Small intestine (tissue), 7 donors: ENCODE results near the gene RGL2. TPM values are rescaled to one million over a fixed set of nuclear protein-coding genes. Genes with fewer than 3 reads are reported as not detected.
A peak's percentile ranks its signal among the peaks of the same experiment; 100 is the strongest.
"Not testable (repeated sequence)": the region's sequence is repeated elsewhere in the genome, so short reads cannot be mapped to it uniquely, and the experiment has no call there.

Experiments used
- DNase-seq, 2 donors: peaks; one replicate each; pipeline versions ENCODE4 v3.0.0 to v3.0.0-alpha.2; 2013
- FAIRE-seq: peaks from 2 replicates; lab custom pipeline; 2012; peaks lifted over from hg19 to GRCh38; lab: Jason Lieb, UNC
- H3K27ac ChIP-seq, 3 donors: one replicate each; pipeline ENCODE4 v1.5.1; 2013; ENCODE audit warnings: low read length in 2 of 3, mild to moderate bottlenecking in 2 of 3, control low read depth in 1 of 3, inconsistent platforms in 1 of 3, low read depth in 1 of 3, moderate library complexity in 1 of 3
- H3K27me3 ChIP-seq, 3 donors: one replicate each; pipeline ENCODE4 v1.6.1; 2013; ENCODE audit warnings: low read length in 3 of 3, inconsistent platforms in 1 of 3; ENCODE audit not compliant: control insufficient read depth in 3 of 3, insufficient read depth in 3 of 3
- H3K36me3 ChIP-seq, 3 donors: one replicate each; pipeline ENCODE4 v1.6.1; 2013; ENCODE audit warnings: low read length in 3 of 3, inconsistent platforms in 1 of 3, low read depth in 1 of 3, mild to moderate bottlenecking in 1 of 3, moderate library complexity in 1 of 3; ENCODE audit not compliant: control insufficient read depth in 3 of 3, insufficient read depth in 2 of 3
- H3K4me1 ChIP-seq, 3 donors: one replicate each; pipeline ENCODE4 v1.6.1; 2013; ENCODE audit warnings: low read length in 2 of 3, inconsistent platforms in 1 of 3, low read depth in 1 of 3, mild to moderate bottlenecking in 1 of 3, moderate library complexity in 1 of 3; ENCODE audit not compliant: control insufficient read depth in 3 of 3, insufficient read depth in 2 of 3
- H3K4me3 ChIP-seq, 3 donors: one replicate each; pipeline ENCODE4 v1.5.1; 2013; ENCODE audit warnings: low read length in 3 of 3, control low read depth in 1 of 3, inconsistent platforms in 1 of 3, low read depth in 1 of 3, mild to moderate bottlenecking in 1 of 3, moderate library complexity in 1 of 3
- H3K9me3 ChIP-seq, 2 donors: one replicate each; pipeline ENCODE4 v1.6.1; 2013; ENCODE audit warnings: low read depth in 1 of 2, low read length in 1 of 2; ENCODE audit not compliant: control insufficient read depth in 2 of 2, insufficient read depth in 1 of 2
- WGBS, 3 donors: extraction: QIAGEN DNeasy Blood & Tissue Kit; methylation state at CpG; one replicate each; pipeline ENCODE4 v1.1.7; 2013; 5-methylcytosine and 5-hydroxymethylcytosine counted together
- polyA plus RNA-seq, 4 donors: library from polyadenylated mRNA; stranded (reverse) in 3 of 4; unstranded in 1 of 4; fragments of 200-250 nt in 3 of 4; fragments of 120-200 nt in 1 of 4; gene quantifications; one replicate each; pipeline versions ENCODE4 v1.2.1 to v1.2.3, GENCODE V29; 2013
- donor health status: healthy with polysubstance abuse.
- donor health status: control.
- donor health status: control.
- donor health status: Bipolar disorder and iron deficiency.
- donor health status: healthy.

Gene RGL2
- polyA plus RNA-seq, 4 donors: 13.2 to 69.8 (median 25.2) TPM

GRCh38 chr6:33286946-33287914 is 11.5 kb downstream of the RGL2 start:
- DNase-seq (no peak), FAIRE-seq (no peak)

DNA sequence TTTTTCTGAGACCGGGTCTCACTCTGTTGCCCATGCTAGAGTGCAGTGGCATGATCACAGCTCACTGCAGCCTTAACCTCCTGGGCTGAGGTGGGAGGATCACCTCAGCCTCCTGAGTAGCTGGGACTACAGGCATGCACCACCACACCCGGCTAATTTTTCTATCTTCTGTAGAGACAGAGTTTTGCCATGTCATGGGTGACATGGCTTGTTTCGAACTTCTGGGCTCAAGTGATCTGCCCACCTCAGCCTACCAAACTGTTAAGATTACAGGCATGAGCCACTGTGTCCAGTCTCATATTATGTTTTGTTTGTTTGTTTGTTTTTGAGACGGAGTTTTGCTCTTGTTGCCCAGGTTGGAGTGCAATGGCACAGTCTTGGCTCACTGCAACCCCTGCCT is 13.5 kb downstream of the RGL2 start:
- peaks cover 2 to 15% (median 8%) of the 10 kb centered on the region in 3 donors for H3K4me1 ChIP-seq
- WGBS, 3 donors: 89 to 92% (median 92%) methylated on average over 4 of the region's 4 CpGs
- H3K36me3 ChIP-seq: peaks cover 0 to 63% (median 4%) of the 10 kb centered on the region in 3 donors
- H3K27ac ChIP-seq, H3K27me3 ChIP-seq, H3K4me3 ChIP-seq, FAIRE-seq, H3K9me3 ChIP-seq, DNase-seq: not testable (repeated sequence)

More at GRCh38 chr6:33286946-33287914, 11.5 kb downstream of the RGL2 start:
- 93 to 95% (median 94%) methylated on average over 22 of the region's 22 CpGs for WGBS, 3 donors
- no peaks in the 10 kb centered on the region for H3K27me3 ChIP-seq
- H3K9me3 ChIP-seq: no peaks in the 10 kb centered on the region
- peaks cover 3 to 17% (median 11%) of the 10 kb centered on the region in 3 donors for H3K4me1 ChIP-seq
- no peak overlapping the region for H3K27ac ChIP-seq
- H3K4me3 ChIP-seq: no peak overlapping the region
- H3K36me3 ChIP-seq: peaks cover 0 to 53% (median 4%) of the 10 kb centered on the region in 3 donors

GRCh38 chr6:33280539-33280938 is 18.2 kb downstream of the RGL2 start:
- no peaks in the 10 kb centered on the region for H3K9me3 ChIP-seq
- H3K4me3 ChIP-seq: no peak overlapping the region
- H3K27me3 ChIP-seq: no peaks in the 10 kb centered on the region
- FAIRE-seq (no peak), DNase-seq (no peak)
- H3K27ac ChIP-seq: peak overlapping the region in 1 of 3 donors; percentile 13
- H3K4me1 ChIP-seq: peaks cover 0 to 20% (median 0%) of the 10 kb centered on the region in 3 donors
- WGBS, 3 donors: 88 to 94% (median 88%) methylated on average over 6 of the region's 6 CpGs
- H3K36me3 ChIP-seq: peaks cover 4 to 86% (median 11%) of the 10 kb centered on the region in 3 donors

- H3K36me3 ChIP-seq: peaks cover 4 to 86% (median 11%) of the 10 kb centered on the region in 3 donors
- FAIRE-seq (no peak), DNase-seq (peak; percentile 38 to 66)
- peaks cover 0 to 25% (median 0%) of the 10 kb centered on the region in 3 donors for H3K4me1 ChIP-seq
- peak overlapping the region in 1 of 3 donors; percentile 13 for H3K27ac ChIP-seq
- 64 to 67% (median 65%) methylated on average over 4 to 5 of the region's 5 CpGs for WGBS, 3 donors
- H3K4me3 ChIP-seq: no peak overlapping the region
- H3K27me3 ChIP-seq: no peaks in the 10 kb centered on the region
- H3K9me3 ChIP-seq: no peaks in the 10 kb centered on the region
Measured at GRCh38 chr6:33279971-33280511, 18.7 kb downstream of the RGL2 start.

- FAIRE-seq: no peak
- Histone ChIP-seq H3K9me3 (no peaks in the 10 kb centered on the region), H3K4me3 (no peak overlapping the region), H3K27me3 (no peaks in the 10 kb centered on the region), H3K4me1 (peaks cover 0 to 32% (median 0%) of the 10 kb centered on the region in 3 donors), H3K27ac (no peak overlapping the region), H3K36me3 (peaks cover 4 to 88% (median 11%) of the 10 kb centered on the region in 3 donors)
- DNase-seq: no peak
- 67 to 78% (median 76%) methylated on average over 13 of the region's 13 CpGs for WGBS, 3 donors
Measured at GRCh38 chr6:33279257-33279695, 19.5 kb downstream of the RGL2 start.

DNA sequence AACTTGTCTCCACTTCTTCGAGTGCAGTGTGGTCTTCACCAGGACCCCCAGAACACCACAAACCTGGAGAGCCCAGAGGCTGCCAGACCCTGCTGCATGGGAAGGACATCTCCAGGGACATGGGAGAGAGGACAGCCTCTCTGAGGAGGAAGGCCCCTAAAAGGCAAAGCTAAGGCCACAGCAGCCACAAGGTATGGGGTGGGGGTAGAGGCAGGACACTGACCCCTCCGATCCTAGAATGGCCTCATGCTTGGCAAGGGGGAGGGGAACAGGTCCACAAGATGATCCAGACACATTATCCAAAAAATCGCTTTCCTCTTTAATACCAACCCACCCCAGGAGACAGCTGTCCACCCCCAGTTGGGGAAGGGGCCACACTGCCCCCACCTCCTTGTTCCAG is 19.9 kb downstream of the RGL2 start:
- Histone ChIP-seq H3K4me1 (peaks cover 0 to 37% (median 0%) of the 10 kb centered on the region in 3 donors), H3K4me3 (no peak overlapping the region), H3K27ac (no peak overlapping the region), H3K27me3 (no peaks in the 10 kb centered on the region), H3K9me3 (no peaks in the 10 kb centered on the region), H3K36me3 (peaks cover 4 to 88% (median 8%) of the 10 kb centered on the region in 3 donors)
- FAIRE-seq: no peak
- 84 to 92% (median 91%) methylated on average over 3 of the region's 3 CpGs for WGBS, 3 donors
- no peak for DNase-seq

DNA sequence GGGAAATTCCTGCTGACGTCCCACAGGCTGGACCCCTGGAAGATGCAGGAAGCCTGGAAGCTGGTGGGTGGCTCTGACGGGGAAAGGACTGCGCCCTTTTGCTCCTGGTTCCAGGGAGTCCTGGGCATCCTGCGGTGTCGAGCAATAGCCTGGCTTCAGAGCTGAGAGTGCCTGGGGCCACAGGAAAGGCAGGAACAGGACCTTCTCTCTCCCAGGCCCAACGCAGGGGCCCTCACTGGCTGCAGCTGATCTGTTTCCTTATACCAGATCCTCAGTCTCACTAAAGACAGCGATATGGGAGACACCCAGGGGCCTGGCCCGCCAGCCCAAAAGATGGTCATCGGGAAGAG is 20.4 kb downstream of the RGL2 start:
- DNase-seq (no peak), FAIRE-seq (no peak)
- H3K4me3 ChIP-seq: peak overlapping the region in 1 of 3 donors; percentile 62
- H3K36me3 ChIP-seq: peaks cover 4 to 86% (median 7%) of the 10 kb centered on the region in 3 donors
- no peaks in the 10 kb centered on the region for H3K9me3 ChIP-seq
- H3K27me3 ChIP-seq: no peaks in the 10 kb centered on the region
- peak overlapping the region in 1 of 3 donors; percentile 91 for H3K27ac ChIP-seq
- 74 to 80% (median 79%) methylated on average over 9 of the region's 9 CpGs for WGBS, 3 donors
- peaks cover 0 to 40% (median 1%) of the 10 kb centered on the region in 3 donors for H3K4me1 ChIP-seq

DNA sequence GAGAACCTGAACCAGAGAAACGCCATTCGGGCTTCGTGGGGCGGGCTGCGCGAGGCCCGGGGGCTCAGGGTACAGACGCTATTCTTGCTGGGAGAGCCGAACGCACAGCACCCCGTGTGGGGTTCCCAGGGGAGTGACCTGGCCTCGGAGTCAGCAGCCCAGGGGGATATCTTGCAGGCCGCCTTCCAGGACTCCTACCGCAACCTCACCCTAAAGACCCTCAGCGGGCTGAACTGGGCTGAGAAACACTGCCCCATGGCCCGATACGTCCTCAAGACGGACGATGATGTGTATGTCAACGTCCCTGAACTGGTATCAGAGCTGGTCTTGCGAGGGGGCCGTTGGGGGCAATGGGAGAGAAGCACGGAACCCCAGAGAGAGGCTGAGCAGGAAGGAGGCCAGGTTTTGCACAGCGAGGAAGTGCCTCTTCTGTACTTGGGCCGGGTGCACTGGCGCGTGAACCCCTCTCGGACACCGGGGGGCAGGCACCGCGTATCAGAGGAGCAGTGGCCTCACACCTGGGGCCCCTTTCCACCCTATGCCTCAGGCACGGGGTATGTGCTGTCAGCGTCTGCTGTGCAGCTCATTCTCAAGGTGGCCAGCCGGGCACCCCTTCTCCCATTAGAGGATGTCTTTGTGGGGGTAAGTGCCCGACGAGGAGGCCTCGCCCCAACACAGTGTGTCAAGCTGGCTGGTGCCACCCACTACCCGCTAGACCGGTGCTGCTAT is 20.9 kb downstream of the RGL2 start:
- H3K36me3 ChIP-seq: peaks cover 4 to 83% (median 7%) of the 10 kb centered on the region in 3 donors
- H3K4me3 ChIP-seq: peak overlapping the region; percentile 61 to 75 (median 62)
- WGBS, 3 donors: 41 to 55% (median 47%) methylated on average over 38 to 39 of the region's 39 CpGs
- no peaks in the 10 kb centered on the region for H3K9me3 ChIP-seq
- no peaks in the 10 kb centered on the region for H3K27me3 ChIP-seq
- DNase-seq: peak in 1 of 2 donors; percentile 21
- H3K27ac ChIP-seq: peak overlapping the region; percentile 69 to 91 (median 89)
- no peak for FAIRE-seq
- H3K4me1 ChIP-seq: peaks cover 0 to 45% (median 2%) of the 10 kb centered on the region in 3 donors
